OCI-M1 (cell line): ENCODE results near the gene OXGR1.
"Not testable (repeated sequence)": the region's sequence is repeated elsewhere in the genome, so short reads cannot be mapped to it uniquely, and the experiment has no call there.

Source experiments
- DNase-seq: peaks from one replicate; lab custom pipeline; 2025; lab: John Stamatoyannopoulos, UW

The OXGR1 gene

DNA sequence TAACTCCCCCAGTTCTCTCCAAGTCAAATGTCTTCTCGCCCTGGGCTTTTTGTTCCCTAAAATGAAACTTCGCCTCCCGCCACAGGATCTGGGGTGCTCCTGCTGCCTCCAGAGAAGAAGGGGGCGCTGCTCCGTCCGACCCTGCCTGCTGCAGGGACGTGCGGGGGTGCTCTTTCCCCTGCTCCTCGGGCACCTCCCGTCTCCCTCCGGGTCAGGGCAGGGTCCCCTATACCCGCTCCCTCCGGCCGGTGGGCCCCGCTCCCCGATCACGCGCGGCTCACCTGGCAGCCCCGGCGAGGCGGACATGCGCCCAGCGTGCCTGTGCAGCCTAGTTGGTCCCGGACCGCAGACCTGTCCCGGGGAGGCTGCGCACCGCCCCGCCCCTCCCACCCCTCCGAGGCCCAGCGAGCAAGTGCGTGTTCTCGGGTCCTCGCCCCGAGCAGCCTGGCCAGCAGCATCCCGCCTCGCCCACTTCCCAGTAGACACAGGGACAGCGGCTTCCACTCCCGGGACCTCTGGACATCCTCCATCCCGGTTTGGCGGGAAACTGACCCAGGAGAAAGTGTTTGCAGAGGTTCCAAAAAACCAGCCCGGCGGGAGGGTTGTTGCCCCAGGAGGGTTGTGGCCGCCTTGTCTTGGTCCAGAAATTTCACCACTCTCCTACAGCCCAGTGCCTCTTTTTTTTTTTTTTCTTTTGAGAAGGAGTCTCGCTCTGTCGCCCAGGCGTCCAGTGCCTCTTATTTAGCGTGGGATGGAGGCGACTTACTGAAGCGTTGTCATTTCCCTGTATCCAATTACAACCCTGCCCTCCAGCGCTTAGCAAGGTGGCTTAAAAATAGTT, at the start of gene OXGR1:
OXGR1 (minus strand) TSS at position 460 of the 841 bp plus-strand sequence. CDS start 6,717 bp downstream, outside the sequence.
- DNase-seq, result no peak

DNA sequence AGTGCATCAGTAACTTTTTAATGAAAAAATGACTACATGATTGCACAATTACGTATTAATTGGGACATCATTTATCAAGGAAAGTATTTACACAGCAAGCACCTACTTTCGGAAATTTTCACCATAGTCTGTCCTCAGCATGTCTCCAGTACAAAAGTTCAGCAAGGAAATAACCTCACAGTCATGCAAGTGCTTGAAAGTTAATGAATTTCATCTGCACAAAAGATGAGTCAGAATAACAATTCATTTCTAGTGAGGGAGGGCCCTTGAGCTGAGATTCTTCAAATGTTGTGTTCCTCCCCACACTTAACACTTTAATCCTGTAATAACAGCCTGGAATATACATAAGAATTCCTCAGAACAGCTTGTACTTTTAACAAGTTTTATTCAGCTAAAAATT, 49.0 kb upstream of the OXGR1 start:
- DNase-seq, result no peak

- peak; percentile 60 for DNase-seq
These were observed 36.6 kb upstream of the OXGR1 start for GRCh38 chr13:97030705-97031452.

- peak; percentile 83 for DNase-seq
These were observed 34.4 kb upstream of the OXGR1 start for GRCh38 chr13:97028441-97029299.

DNA sequence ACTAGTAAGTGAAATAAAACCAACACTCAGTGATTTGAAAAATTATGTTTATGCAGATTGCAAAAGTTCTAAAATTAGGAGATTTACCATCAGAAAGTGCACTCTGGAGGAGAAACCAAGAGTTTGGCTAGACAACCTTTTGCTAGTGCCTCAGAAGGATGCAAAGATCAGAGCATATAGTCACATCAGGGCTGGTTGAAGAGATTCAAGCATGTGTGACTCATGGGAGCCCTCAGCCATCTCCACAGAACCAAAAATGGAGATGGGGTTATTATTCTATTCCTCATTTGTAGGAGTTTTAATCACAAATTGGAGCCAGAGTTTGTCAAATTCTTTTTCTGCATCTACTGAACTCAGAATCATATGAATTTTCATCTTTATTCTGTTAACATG, 32.9 kb upstream of the OXGR1 start:
- no peak for DNase-seq

DNA sequence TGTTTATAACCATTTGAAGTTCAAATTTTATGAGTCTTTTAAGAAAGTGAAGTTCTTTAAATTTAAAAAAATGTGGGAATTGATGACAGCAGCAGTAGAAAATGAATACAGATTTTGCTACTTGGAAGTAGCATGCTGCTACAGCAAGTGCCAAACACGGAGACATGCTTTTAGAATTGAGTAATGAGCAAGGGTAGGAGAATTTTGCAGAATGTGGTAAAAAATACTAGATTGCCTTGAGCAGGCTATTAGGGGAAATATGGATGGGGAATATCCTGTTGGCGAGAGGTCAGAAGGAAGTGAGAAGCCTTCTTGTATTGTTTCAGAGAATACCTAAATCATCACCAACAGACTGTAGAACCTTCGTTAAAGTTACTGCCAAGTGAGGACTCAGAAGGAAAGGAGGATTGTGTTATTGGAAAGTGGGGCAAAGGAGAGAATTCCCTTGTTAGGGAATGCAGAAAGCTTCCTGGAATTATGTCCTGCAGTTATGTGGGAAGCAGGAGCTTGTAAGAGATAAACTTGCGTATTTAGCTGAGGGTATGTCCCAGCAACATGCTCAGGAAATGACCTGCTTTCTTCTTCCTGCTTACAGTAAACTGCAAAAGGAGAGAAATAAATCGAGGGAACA, 32.4 kb upstream of the OXGR1 start:
- no peak for DNase-seq

DNA sequence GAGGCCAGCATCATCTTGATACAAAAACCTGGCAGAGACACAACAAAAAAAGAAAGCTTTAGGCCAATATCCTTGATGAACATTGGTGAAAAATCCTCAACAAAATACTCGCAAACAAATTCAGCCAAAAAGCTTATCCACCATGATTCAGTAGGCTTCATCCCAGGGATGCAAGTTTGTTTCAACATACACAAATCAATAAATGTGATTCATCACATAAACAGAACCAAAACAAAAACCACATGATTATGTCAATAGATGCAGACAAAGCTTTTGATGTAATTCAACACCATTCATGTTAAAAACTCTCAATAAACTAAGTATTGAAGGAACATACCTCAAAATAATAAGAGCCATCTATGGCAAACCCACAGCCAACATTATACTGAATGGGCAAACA, 29.5 kb upstream of the OXGR1 start:
- DNase-seq, result not testable (repeated sequence)

- DNase-seq, result no peak
These were observed 28.8 kb upstream of the OXGR1 start for GRCh38 chr13:97023117-97023516.

GRCh38 chr13:97021241-97021640, 27.0 kb upstream of the OXGR1 start:
- no peak for DNase-seq

DNA sequence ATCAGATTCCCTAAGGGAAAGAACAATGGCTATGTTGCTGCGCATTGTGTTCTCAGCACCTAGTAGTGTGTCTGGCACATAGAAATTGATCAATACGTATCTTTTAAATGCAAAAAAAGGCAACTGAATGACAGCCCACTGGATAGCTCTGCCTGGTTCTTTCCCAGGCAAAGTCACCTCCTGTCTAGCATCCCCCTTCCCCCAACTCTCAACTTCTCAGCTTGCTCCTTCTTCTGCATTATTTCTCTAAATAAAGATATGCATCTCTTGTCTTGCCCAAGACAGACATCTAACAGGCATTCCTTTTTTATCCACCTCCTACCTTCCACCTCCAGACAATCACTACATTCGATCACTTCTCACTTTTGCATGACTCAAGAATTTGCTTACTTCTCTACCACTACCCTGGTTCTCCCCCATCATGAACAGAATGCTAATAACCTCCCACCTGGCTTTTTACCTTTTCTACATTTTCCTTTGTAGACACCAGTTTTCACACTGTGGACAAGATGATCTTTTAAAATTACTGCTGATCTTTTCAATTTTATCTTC, 26.5 kb upstream of the OXGR1 start:
- no peak for DNase-seq

- no peak for DNase-seq
These were observed 25.9 kb upstream of the OXGR1 start for GRCh38 chr13:97020194-97020593.

DNA sequence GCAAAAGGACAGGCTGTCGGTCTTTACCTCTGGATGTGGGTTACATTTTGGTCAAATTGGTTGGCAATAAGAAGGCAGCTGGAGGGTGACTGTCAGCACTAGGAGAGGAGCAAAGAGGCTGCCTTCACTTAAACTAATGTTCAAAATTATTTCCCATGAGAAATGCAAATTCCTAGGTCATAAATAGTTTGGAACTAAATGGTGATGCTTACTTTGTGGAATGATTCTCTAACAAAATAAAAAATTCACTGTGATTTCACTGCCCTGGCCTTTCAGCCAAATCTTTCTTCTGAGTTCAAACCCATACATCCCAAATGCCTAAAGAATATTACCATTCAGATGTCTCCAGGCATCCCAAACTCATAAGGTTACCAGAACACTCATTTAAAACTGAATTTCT, 25.0 kb upstream of the OXGR1 start:
- no peak for DNase-seq

- peak; percentile 76 for DNase-seq
These were observed 23.9 kb upstream of the OXGR1 start for GRCh38 chr13:97018029-97018819.

GRCh38 chr13:97017322-97017721, 23.0 kb upstream of the OXGR1 start:
- no peak for DNase-seq

- DNase-seq, result peak; percentile 36
These were observed 21.5 kb upstream of the OXGR1 start for GRCh38 chr13:97015661-97016350.

DNA sequence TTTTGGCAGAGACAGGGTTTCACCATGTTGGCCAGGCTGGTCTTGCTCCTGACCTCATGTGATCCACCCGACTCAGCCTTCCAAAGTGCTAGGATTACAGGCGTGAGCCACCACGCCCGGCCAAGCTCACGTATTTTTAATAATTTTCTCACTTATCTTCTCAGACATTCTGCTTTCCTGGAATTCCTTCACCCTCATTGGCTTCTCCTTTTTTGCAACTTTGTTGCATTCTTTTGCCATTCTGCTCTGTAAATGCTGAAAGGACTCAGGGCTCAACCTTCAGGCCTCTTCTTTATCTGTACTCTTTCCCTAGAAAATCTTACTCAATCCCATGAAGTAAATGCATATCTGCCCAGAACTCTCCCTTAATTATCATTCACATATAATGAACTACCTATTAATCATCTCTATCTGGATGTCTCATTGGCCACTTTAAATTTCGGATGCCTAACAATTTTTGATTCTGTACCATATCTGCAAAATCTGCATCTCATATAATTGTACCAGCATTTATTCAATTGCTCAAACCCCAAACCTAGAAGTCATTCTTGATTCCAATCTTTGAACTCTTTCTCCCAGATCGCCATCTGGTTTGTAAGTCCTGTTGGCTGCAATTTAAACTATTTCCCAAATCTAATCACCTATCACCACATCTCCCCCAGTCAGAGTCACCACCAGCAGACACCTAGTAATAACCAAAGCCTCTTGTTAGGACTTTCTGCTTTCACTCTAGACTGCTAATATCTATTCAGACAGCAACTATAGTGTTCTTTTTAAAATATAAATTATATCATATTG, 18.2 kb upstream of the OXGR1 start:
- no peak for DNase-seq

DNA sequence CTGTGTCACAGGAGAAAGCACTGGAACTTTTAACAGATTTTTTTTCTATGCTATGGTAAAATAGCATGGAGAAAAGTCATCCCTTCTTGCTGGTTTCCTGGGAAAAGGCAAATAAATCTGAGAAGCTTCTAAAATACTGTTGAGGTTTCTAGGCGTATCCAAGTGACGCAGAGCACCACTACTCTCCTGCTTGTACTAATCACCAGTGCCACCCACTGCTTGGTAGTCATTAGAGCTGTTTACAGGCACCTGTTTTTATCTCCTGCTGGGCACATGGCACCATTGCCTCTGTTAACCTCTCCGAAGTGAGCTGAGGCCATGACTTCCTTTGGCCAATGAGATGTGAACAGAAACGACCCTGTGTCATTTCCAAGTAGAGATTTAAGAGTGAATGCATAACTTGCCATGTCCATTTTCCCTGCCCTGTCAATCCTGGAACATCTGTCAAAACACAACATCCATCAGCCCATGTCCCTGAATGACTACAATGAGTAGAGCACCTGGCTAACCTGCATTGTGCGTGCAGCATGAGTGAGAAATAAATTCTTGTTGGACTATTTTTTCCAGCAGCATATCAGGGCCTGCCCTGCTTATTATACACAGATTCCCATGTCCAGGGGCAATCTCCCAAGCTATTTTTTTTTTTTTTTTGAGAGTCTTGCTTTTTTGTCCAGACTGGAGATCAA, 17.3 kb upstream of the OXGR1 start:
- DNase-seq, result no peak

DNA sequence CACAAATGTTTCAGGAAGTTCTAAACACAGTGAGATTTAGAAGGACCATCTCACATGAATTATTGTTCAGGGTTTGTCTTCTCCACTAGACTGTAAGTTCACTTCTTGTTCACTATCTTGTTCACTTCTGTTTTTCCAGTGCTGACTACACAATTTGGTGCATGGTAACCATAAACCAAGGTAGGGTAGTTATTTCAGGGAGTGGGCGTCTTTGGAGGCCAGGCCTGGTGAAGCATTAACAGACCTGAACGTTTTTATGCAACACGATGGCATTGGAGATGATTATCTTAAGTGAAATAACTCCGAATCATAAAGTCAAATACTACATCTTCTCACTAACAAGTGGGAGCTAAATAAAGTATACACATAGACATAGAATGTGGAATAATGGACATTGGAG, 14.4 kb upstream of the OXGR1 start:
- no peak for DNase-seq
